ENCODE results near the gene MUSK.

DNA sequence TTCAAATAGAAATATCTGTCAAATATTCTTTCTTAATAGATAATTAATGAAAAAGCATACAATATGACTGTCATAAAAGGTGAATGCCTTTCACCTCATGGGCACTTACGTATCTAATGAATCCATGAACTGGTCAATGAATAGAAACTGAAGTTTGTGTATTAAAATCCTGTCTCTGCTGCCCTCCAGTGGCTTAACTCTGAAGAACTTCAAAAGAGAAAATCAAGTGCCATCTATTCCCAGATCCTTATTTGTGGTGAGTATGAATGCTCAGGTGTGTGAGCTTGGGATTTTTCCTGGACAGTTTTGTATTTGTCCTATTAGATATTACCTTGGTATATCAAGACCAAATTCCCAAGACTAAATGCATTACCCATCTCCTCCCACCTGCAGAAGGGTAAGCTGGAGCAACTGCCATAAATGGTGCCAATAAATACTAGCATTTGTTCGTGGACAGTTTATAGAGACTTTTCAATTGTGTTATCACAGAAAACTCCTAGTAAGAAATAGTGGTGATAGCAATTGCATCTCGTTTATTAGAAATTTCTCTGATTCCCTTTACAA lies 45.0 kb upstream of the MUSK start:
- TF ChIP-seq POLR2A (IDR thresholded peaks at IDR 0.05) (no peak), CTCF (IDR thresholded peaks at IDR 0.05) (peak; percentile 40 to 76 (median 52))
